ELF-1 (cell line): ENCODE data around the gene KRTAP10-1.
A peak's percentile ranks its signal among the peaks of the same experiment; 100 is the strongest.
"Not testable (repeated sequence)": the region's sequence is repeated elsewhere in the genome, so short reads cannot be mapped to it uniquely, and the experiment has no call there.

Experiments
- DNase-seq: peaks from one replicate; pipeline ENCODE4 v3.0.0-alpha.2; 2016; ENCODE audit warnings: low read depth, low spot score

KRTAP10-1 gene, protein sequence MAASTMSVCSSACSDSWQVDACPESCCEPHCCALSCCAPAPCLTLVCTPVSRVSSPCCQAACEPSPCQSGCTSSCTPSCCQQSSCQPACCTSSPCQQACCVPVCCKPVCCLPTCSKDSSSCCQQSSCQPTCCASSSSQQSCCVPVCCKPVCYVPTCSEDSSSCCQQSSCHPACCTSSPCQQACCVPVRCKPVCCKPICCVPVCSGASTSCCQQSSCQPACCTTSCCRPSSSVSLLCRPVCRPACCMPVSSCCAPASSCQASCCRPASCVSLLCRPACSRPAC

GRCh38 chr21:44539991-44540666, at the start of gene KRTAP10-1:
Gene KRTAP10-1, minus strand, starts transcription at chr21:44540195. Its CDS starts 45 bp downstream, at chr21:44540150.
- DNase-seq: peak; percentile 2

DNA sequence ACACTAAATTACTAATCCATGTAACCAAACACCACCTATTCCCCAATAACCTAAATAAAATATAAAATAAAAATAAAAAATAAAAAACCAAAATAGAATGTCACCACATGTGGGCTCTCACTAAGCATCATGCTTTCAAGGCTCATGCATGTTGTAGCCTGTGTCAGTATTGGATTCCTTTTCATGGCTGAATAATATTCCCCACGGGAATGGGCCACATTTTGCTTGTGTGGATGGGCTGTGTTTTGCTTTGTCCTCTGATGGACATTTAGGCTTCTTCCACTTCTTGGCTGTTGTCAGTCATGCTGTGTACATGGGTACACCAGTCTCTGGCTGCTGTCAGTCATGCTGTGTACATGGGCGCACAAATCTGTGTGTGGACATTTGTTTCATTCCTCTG, 49.1 kb upstream of the KRTAP10-1 start:
- DNase-seq: no peak

GRCh38 chr21:44585892-44586291, 45.9 kb upstream of the KRTAP10-1 start:
- no peak for DNase-seq

- DNase-seq: no peak
These were observed 43.8 kb upstream of the KRTAP10-1 start for GRCh38 chr21:44583800-44584147.

- peak; percentile 63 for DNase-seq
These were observed 43.2 kb upstream of the KRTAP10-1 start for GRCh38 chr21:44583089-44583799.

GRCh38 chr21:44582055-44582454, 42.1 kb upstream of the KRTAP10-1 start:
- DNase-seq: no peak

DNA sequence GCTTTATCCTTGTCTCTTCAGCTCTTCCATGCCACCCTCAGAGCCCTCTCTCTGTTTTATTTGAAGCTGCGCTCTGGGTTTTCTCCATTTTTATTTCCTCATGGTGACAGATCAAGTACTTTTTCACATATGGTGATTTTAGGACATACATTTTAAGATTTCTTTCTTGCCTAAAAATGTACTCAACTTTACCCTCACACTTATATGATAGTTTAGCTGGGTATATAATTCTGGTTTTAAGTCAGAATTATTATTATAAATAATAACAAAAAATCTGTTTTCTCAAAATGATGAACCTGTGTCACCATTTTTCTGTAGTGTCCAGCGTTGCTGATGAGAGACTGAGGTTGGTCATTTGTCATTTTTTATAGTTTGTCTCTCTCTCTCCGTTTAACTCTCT, 41.2 kb upstream of the KRTAP10-1 start:
- DNase-seq: no peak

DNA sequence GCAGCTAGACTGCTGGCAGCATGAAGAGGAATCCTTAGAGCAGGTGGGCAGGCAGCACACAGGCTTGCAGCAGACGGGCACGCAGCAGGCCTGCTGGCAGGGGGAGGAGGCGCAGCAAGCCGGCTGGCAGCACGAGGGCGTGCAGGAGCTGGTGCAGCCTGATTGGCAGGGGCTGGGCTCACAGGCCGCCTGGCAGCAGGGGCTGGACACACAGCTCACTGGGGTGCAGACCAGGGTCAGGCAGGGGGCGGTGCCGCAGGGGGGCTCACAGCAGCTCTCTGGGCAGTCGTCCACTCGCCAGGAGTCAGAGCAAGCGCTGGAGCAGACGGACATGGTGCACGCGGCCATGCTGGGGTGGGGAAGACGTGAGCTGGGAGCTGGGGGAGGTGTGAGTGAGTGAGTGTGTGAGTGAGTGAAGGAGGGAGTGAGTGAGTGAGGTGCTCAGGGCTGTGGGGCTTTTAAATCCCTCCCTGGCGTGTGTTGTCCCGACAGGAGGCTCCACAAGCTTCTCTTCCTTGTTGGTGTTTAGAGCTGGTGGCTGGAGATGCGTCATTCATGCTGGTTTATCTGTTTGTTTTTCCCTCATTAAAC, 40.3 kb upstream of the KRTAP10-1 start, which contains the start of gene KRTAP10-5:
Gene KRTAP10-5 (minus strand): TSS at position 374 of the 591 bp plus-strand sequence. CDS start 26 bp downstream, at position 348.
- not testable (repeated sequence) for DNase-seq

- DNase-seq: no peak
These were observed 39.8 kb upstream of the KRTAP10-1 start for GRCh38 chr21:44579833-44580144.

DNA sequence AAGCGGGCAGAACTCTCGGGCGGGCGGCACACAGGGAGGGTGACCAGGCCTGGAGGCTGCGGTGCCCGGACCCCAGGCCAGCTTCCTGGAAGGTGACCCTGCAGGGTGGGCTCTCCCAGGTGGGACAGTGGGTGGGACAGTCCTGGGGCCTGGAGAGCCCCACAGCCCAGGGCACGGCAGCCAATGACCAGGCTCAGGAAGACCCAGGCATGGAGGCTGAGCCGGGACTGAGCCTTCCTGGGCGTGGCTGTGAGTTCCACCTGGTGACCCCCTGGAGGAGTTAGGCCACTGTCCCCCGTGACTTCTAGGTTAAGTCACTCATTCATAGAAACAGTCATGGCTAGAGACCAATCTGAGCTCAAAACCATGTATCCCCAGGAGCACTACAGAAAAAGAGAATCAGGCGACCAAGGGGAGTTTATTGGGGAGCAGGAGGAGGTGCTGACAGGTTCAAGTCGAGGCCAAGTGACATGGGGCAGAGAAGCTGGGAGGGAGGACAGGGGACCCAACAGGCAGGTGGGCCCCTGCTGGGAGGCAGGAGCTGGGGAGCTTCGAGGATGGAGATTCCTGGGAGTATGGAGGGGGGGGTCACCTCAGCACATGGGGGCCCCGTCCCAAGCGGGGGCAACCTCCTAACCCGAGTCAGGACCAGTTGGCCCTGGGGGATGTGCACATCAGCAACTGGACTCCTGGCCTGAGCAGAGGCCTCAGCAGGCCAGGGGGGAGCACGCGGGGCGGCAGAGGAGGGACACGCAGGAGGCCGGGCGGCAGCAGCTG, 39.2 kb upstream of the KRTAP10-1 start:
- no peak for DNase-seq

DNA sequence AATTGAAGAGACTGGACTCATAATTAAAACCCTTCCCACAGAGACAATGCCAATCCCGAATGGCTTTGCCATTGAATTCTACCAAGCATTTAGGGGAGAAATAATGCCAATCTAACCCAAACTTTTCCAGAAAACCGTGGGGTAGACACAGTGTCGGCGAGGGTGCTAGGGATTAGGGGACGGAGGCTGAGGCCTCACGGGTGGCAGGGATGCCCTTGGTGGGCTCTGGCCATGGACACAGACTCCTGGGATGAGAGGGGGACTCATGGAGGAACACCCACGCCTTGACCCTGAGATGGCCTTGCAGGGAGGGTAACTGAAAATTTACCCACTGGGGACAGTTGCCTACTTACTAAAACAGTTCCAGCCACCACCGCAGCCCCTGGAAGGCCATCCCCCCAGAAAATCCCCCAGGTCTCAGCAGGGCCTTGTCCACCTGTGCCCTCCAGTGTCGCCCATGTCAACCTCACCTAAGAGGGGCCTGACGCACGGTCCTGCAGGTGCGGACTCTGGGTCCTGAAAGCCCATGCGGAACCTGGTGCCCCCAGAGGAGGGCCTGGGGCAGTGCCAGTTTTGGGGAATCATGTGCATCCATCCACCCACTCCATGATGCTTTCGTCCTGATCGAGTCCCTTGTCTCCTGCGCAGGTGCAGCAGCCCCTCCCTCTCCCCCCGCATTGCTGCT, 38.5 kb upstream of the KRTAP10-1 start:
- DNase-seq: no peak

DNA sequence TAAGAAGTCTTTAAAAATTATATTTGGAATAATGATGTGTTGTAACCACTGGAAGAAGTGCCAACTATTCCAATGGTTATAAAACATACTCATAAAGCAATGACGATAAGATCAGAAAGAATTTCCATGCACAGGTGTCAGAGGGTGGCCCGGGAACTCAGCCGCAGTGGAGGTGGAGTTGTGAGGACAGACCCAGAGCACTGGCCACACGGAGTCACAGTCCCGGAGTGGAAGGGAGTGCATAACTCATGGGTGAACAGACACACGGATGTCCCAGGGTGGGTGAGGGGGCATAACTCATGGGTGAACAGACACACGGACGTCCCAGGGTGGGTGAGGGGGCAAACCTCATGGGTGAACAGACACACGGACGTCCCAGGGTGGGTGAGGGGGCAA, 36.0 kb upstream of the KRTAP10-1 start:
- DNase-seq: no peak

DNA sequence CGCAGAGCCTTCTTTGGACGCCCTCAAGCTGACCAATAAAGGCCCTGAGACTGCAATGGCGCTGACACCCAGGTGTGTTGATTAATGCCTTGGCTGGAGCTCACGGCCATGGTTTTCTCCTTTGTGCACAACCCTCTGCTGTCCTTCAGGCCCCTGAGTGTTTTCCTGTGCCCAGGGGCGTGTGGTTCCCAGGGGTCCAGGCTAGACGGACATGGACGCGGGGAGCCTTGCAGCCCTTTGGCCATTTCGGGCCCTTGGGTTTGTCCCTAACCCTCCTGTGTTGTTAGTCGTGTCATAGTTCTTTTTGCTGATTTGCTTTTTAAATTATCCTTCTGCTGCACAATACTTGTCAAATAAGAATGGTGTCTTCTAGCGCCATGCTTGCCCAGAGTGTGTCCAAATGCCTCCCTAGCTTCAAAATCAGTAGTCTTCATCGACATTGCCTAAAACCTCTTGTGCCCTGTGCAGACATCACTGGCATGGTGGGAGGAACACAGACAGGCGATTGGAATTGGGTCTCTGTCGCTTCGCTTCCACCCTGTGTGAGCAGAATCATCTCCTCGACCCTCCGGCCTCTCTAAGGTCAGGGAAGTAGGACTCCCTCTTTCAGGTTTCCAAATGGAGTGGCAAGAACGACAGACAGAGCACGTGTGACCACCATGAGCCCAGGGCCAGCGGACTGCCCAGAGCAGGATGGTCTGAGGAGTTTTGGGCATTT, 35.5 kb upstream of the KRTAP10-1 start:
- DNase-seq: no peak

DNA sequence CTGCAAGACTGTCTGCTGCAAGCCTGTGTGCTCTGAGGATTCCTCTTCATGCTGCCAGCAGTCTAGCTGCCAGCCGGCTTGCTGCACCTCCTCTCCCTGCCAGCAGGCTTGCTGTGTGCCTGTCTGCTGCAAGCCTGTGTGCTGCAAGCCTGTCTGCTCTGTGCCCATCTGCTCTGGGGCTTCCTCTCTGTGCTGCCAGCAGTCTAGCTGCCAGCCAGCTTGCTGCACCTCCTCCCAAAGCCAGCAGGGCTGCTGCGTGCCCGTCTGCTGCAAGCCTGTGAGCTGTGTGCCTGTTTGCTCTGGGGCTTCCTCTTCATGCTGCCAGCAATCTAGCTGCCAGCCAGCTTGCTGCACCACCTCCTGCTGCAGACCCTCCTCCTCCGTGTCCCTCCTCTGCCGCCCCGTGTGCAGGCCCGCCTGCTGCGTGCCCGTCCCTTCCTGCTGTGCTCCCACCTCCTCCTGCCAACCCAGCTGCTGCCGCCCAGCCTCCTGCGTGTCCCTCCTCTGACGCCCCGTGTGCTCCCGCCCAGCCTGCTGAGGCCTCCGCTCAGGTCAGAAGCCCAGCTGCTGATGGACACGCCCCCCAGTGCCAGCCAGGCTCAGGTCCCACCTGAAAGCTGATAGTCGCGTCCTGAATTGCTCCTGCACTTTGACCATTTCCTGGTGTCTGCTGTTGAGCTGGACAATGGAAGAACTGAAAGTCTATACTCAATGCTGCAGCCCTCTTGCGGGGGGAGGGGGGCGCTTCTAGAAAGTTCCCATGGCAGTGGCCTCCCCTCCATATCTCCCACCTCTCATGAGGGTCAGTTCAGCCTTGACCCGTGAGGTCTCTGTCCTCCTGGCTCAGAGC, 34.7 kb upstream of the KRTAP10-1 start:
- DNase-seq: peak; percentile 33

DNA sequence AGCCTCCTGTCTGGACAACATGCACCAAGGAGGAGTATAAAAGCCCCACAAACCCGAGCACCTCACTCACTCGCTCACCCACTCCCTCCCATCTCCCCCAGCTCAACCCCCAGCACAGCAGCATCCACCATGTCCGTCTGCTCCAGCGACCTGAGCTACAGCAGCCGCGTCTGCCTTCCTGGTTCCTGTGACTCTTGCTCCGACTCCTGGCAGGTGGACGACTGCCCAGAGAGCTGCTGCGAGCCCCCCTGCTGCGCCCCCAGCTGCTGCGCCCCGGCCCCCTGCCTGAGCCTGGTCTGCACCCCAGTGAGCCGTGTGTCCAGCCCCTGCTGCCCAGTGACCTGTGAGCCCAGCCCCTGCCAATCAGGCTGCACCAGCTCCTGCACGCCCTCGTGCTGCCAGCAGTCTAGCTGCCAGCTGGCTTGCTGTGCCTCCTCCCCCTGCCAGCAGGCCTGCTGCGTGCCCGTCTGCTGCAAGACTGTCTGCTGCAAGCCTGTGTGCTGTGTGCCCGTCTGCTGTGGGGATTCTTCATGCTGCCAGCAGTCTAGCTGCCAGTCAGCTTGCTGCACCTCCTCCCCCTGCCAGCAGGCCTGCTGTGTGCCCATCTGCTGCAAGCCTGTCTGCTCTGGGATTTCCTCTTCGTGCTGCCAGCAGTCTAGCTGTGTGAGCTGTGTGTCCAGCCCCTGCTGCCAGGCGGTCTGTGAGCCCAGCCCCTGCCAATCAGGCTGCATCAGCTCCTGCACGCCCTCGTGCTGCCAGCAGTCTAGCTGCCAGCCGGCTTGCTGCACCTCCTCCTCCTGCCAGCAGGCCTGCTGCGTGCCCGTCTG, 33.8 kb upstream of the KRTAP10-1 start, which contains the start of gene KRTAP10-4:
Gene KRTAP10-4 (plus strand): TSS at position 100 of the 827 bp plus-strand sequence. CDS start 30 bp downstream, at position 130.
- not testable (repeated sequence) for DNase-seq

- DNase-seq: no peak
These were observed 33.1 kb upstream of the KRTAP10-1 start for GRCh38 chr21:44572959-44573583.

DNA sequence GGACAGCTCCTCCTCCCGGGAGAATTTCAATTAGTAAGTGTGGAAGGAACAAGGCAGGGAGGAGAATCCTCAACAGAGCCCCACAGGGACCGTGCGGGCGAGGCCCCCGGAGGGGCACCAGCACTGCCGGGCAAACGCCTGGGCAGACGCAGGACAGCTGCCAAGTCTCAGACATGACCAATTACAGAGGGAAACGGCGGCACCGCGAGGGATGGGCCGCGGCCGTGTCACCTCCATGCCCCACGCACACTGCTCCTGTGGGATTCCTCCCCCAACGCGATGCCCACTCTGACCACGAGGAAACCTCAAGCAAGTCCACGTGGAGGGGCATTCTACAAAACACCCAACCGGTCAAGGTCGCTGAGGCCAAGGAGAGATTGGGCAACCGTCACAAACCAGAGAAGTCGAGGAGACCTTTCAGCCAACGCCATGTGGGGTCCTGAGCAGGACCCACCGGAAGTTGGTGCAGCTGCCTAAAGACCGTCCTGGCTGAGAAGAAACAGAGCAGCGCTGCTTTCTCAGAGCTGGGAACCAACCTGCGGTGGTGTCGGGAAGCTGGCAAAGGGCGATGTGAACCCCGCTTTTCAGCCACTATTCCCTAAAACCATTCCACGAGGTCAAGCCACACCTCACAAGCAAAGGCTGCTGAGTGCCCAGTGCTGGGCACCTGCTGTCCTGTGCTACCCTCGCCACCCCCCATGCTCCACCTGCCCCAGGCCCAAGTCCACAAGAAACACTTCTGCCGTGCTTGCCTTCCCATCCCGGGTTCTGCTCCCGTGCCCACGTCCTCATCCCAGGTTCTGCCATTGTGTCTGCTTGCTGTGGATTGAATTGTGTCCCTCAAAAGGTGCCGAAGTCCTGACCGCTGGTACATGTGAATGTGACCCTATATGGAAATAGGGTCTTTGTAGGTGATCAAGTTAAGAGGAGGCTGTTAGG, 32.1 kb upstream of the KRTAP10-1 start:
- DNase-seq: no peak
